ENCODE data around the gene CLDN20.

Gene CLDN20

GRCh38 chr6:155269765-155270164 is 6.0 kb downstream of the CLDN20 start:
- DNase-seq (ENCODE audit: low read depth): no peak

- DNase-seq (ENCODE audit: low read depth): no peak
Observed at GRCh38 chr6:155270561-155271091, 6.8 kb downstream of the CLDN20 start.

DNA sequence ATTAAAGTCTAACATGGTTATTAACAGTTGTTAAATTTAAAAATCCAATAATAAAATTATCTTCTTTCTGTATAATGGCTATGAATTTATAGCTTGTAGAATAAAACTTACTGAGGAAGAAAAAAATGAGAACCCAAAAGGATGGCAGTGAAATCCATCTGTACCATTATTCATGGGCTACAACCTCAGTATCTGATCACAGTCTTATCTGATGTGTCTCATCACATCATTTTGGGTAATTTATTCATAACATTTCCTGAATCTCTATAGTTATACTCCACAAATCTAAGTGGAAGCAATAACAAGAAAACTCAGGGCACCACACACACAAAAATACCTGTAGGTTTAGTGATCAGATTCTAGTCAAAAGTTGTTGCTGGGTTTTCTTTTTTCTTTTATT is 7.3 kb downstream of the CLDN20 start:
- DNase-seq (ENCODE audit: low read depth): no peak

DNA sequence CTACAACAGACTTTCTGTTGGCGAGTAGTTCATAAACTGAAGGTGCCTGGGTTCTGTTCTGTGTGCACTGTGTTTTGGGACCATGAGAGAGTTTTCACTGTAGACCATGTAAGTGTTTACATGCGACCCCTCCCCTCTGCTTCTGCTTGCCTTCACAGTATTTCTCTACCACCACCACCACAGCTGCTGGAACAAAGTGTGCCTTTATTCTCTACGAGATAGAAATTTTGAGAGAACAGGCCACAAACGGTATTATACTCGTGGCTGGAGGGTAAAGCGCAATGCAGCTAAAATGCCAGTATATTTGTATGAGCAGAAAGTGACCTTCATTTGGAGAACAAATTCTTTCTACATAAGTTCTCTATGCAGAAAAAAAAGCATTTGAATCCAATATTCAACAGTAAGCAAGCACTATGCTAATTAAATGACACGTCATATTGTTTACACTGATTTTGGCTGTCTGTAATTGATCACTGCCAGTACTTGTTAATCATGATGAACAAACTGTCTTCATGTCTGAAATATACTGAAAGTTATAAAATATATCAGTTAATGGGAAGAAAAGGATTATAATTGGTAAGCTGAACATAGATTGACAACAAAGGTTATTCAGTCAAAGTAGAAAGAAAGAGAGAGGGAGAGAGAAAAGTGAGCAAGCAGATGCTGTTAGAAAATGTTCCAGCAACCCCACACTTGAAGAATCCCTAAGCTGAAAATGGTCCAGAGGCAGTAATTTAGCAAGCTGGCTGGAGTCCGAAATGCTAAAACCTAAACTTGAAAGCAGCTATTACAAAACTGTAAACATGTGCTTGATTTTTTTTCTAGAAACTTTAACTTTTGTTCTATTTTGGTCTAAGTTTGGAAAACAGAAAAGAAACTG is 8.8 kb downstream of the CLDN20 start:
- no peak for DNase-seq (ENCODE audit: low read depth)

GRCh38 chr6:155273431-155273830 is 9.6 kb downstream of the CLDN20 start:
- DNase-seq (ENCODE audit: low read depth): no peak

GRCh38 chr6:155274106-155274505 is 10.3 kb downstream of the CLDN20 start:
- no peak for DNase-seq (ENCODE audit: low read depth)

DNA sequence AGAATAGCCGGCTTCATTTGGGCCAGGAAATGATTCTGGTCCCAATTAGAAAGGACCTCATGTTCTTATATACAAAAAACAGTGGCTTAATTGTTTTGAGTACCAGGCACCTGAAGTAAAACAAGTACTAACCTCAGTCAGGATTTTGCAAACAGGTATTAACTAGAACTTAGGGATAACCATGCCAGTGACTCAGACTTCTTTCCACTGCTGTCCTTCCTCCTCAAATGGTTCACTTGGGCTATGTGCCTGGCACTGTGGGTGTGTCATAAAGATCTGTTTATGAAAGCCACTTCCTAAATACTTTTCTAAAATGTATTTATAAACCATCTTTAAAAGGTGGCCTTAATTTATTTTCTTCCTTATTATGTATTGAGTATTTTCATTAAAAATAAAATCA is 10.7 kb downstream of the CLDN20 start:
- DNase-seq (ENCODE audit: low read depth): no peak

GRCh38 chr6:155275808-155276480 is 12.1 kb downstream of the CLDN20 start:
- no peak for DNase-seq (ENCODE audit: low read depth)

GRCh38 chr6:155276638-155277037 is 12.8 kb downstream of the CLDN20 start:
- no peak for DNase-seq (ENCODE audit: low read depth)

DNA sequence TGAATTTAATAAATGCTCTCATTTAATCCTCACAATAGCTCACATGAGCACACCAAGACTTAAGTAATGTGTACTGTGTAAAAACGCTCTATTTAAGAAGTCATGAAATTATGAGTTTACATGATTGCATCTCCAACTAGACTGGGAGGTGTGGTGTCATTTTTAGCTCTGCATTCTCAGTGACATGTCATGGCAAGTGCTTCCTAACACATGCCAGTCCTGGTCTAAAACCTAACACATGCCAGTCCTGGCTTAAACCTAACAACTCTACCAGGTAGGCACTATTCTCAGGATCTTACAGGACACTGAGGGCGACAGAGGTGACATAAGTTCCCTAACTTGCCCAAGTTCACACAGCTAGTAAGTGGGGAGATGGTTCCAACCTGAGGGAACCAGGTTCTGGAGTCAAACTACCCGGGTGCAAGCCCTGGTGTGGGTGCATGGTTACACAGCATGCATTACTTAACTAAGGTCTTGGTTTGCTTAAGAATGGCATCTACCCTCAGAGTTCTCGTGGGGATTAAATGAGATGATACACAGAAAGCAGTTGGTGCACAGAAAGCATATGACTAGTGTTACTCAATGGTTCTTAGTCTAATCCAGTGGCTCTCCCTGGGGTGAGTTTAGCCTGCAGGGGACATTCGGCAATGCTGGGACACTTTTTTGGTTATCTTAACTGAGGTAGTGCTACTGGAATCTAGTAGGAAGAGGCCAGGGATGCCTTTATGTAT is 14.7 kb downstream of the CLDN20 start:
- DNase-seq (ENCODE audit: low read depth): no peak

GRCh38 chr6:155284775-155285174 is 21.0 kb downstream of the CLDN20 start:
- no peak for DNase-seq (ENCODE audit: low read depth)

- DNase-seq (ENCODE audit: low read depth): no peak
Observed at GRCh38 chr6:155287762-155288161, 23.9 kb downstream of the CLDN20 start.

DNA sequence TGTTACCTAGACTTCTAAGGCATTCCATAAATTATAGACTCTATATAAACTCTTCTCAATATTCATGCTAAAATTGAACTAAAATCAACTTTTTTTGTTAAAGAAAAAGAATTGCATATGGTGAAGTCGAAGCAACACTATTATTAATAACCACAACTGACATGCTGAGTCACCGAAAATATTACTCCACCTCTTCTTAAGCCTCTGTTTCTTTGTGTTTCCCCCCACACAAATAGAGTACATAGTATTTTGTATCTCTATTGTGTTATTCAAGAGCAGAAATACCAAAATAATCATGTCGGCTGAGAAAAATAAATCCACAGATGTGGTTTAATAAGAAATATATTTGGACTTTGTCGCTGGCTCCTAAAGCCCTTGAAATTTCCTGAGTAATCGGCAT is 26.7 kb downstream of the CLDN20 start:
- no peak for DNase-seq (ENCODE audit: low read depth)

DNA sequence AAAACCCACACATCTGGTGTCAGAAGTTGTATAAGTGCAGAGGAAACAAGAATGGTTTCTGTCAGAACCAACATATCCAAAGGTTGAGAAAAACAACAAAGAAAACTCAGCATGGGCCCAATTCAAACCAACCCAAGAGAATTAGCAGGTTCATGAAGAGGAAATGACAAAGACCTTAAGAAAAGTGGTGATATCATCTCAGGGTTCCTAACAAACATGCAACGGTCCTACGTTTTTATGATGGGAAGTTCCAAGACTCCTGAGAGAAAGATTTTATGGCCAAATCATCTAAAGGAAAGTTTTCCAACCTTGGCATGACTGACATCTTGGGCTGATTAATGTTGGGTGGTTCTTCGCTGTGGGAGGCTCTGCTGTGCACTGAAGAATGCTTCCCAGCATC is 27.5 kb downstream of the CLDN20 start:
- DNase-seq (ENCODE audit: low read depth): no peak

- DNase-seq (ENCODE audit: low read depth): no peak
Observed at GRCh38 chr6:155292711-155293110, 28.9 kb downstream of the CLDN20 start.

- no peak for DNase-seq (ENCODE audit: low read depth)
Observed at GRCh38 chr6:155297669-155298068, 33.9 kb downstream of the CLDN20 start.

- DNase-seq (ENCODE audit: low read depth): no peak
Observed at GRCh38 chr6:155301867-155302266, 38.1 kb downstream of the CLDN20 start.

GRCh38 chr6:155303361-155303870 is 39.6 kb downstream of the CLDN20 start:
- no peak for DNase-seq (ENCODE audit: low read depth)

DNA sequence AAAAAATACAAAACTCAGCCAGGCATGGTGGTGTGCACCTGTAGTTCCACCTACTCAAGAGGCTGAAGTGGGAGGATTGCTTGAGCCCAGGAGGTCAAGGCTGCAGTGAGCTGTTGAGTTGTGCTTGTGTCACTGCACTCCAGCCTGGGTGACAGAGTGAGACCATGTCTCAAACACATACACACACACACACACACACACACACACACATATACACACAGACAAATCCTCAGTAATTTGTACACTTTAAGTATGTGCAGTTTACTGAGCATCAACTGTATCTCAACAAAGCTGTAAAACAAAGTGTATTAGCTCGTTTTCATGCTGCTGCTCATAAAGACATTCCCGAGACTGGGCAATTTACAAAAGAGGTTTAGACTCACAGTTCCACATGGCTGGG is 43.1 kb downstream of the CLDN20 start:
- DNase-seq (ENCODE audit: low read depth): no peak

DNA sequence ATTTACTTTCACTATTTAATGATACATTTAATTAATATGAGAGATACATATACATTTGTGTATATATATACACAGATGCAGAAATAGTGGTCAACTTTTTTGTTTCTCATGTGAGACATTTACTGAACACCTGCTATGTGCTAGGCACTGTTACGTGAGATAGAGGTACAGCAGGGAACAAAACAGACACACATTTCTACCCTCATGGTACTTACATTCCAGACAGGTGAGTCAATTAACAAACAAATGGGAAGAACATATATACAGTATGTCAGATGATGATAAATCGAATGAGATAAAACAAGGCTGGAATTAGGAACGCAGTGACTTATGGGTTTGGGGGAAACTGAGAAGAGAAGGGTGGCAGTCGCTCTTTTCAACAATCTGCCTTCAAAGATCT is 45.3 kb downstream of the CLDN20 start:
- no peak for DNase-seq (ENCODE audit: low read depth)

GRCh38 chr6:155310596-155310995 is 46.8 kb downstream of the CLDN20 start:
- no peak for DNase-seq (ENCODE audit: low read depth)

DNA sequence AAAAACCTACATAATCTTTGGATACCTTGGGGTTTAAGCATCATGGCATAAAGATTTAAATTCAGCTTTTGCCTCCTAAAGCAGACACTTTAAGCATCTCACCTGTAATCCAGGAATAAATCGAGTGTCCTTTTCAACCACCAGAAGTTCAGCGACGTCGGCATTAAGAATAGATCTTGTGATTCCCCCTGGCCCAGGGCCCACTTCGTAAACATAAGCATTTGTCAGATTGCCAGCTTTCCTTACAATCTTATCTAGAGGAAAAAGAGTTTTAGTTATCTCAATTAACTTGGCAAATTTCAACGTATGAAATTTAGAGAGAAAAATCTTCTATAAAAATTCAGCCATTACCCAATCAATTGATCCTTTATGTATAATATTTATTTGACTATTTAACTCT is 47.3 kb downstream of the CLDN20 start:
- DNase-seq (ENCODE audit: low read depth): no peak
